IMR-90 (cell line): ENCODE results near the gene ZCCHC14. TPM values are rescaled to one million over a fixed set of nuclear protein-coding genes. Genes with fewer than 3 reads are reported as not detected.

Experiments used
- ATAC-seq: fragments of 200-7000 bp; cut with Tn5 transposase; 2 replicates; pipeline ENCODE4 v1.9.1; 2020; ENCODE audit warnings: low read depth, mild to moderate bottlenecking, moderate library complexity
- BruUV-seq: library from RNA; stranded (reverse); fragments of 400-500 nt; replicated peaks from 2 replicates; lab custom pipeline; 2021; lab: Mats Ljungman, UMichigan
- CTCF ChIA-PET: fragments of 300-600 bp; formaldehyde crosslinking; extraction: SDS; loops from one replicate; lab custom pipeline; 2021; ENCODE audit warnings: antibody characterized with exemption; lab: Yijun Ruan, JAX
- POLR2A ChIA-PET: fragments of 300-600 bp; sonication (Branson Sonifier 250); formaldehyde crosslinking; loops from one replicate; lab custom pipeline; 2022; ENCODE audit warnings: antibody characterized with exemption; ENCODE audit not compliant: unreplicated experiment; lab: Charles Lee
- DNase-seq: peaks from one replicate; pipeline ENCODE4 v3.0.0; 2013
- H2AFZ ChIP-seq: replicated peaks from 2 replicates; pipeline ENCODE3; 2013; ENCODE audit warnings: low read length, mild to moderate bottlenecking; ENCODE audit not compliant: poor library complexity
- H2AK5ac ChIP-seq: 2 replicates; pipeline ENCODE4 v1.6.1; 2013; ENCODE audit warnings: low read depth, low read length, inconsistent platforms
- H2AK9ac ChIP-seq: replicated peaks from 2 replicates; pipeline ENCODE3; 2013; ENCODE audit warnings: mild to moderate bottlenecking, low read depth, low read length, moderate library complexity; ENCODE audit not compliant: poor library complexity
- H2BK120ac ChIP-seq: 2 replicates; pipeline ENCODE4 v1.6.1; 2013; ENCODE audit warnings: low read depth, low read length, inconsistent platforms
- H2BK15ac ChIP-seq: 3 replicates; pipeline ENCODE4 v1.6.1; 2013; ENCODE audit warnings: low read depth, low read length, inconsistent platforms
- H2BK20ac ChIP-seq: 2 replicates; pipeline ENCODE4 v1.6.1; 2013; ENCODE audit warnings: low read depth, mild to moderate bottlenecking, inconsistent platforms, low read length, moderate library complexity
- H2BK5ac ChIP-seq: 2 replicates; pipeline ENCODE4 v1.6.1; 2013; ENCODE audit warnings: mild to moderate bottlenecking, low read depth, low read length, inconsistent platforms; ENCODE audit not compliant: poor library complexity, severe bottlenecking
- H3K14ac ChIP-seq: replicated peaks from 2 replicates; pipeline ENCODE4 v1.6.1; 2013; ENCODE audit warnings: low read depth, low read length, inconsistent platforms
- H3K18ac ChIP-seq: 2 replicates; pipeline ENCODE4 v1.6.1; 2013; ENCODE audit warnings: low read depth, low read length, control low read depth
- H3K23ac ChIP-seq: 2 replicates; pipeline ENCODE4 v1.6.1; 2013; ENCODE audit warnings: low read depth, low read length, inconsistent platforms
- H3K27ac ChIP-seq: 2 replicates; pipeline ENCODE4 v1.5.1; 2013; ENCODE audit warnings: mild to moderate bottlenecking, control low read depth, low read length; ENCODE audit not compliant: insufficient read depth
- H3K27me3 ChIP-seq: 2 replicates; pipeline ENCODE4 v1.6.1; 2013; ENCODE audit warnings: low read length; ENCODE audit not compliant: control insufficient read depth, insufficient read depth
- H3K36me3 ChIP-seq: 2 replicates; pipeline ENCODE4 v1.6.1; 2013; ENCODE audit warnings: low read length, mixed read lengths; ENCODE audit not compliant: control insufficient read depth, insufficient read depth
- H3K4ac ChIP-seq: 2 replicates; pipeline ENCODE4 v1.6.1; 2013; ENCODE audit warnings: low read depth, low read length, inconsistent platforms
- H3K4me1 ChIP-seq: 2 replicates; pipeline ENCODE4 v1.6.1; 2013; ENCODE audit warnings: low read length, mixed read lengths; ENCODE audit not compliant: control insufficient read depth, insufficient read depth
- H3K4me2 ChIP-seq: 2 replicates; pipeline ENCODE4 v1.6.1; 2013; ENCODE audit warnings: low read depth, mild to moderate bottlenecking, control low read depth, low read length, moderate library complexity
- H3K4me3 ChIP-seq: 2 replicates; pipeline ENCODE4 v1.5.1; 2013; ENCODE audit warnings: low read depth, mild to moderate bottlenecking, control low read depth, low read length, moderate library complexity; ENCODE audit not compliant: insufficient read depth
- H3K56ac ChIP-seq: 2 replicates; pipeline ENCODE4 v1.6.1; 2013; ENCODE audit warnings: low read length, inconsistent platforms; ENCODE audit not compliant: insufficient read depth; ENCODE audit errors: extremely low read depth
- H3K79me1 ChIP-seq, 2 experiments: 2 replicates each; pipeline ENCODE4 v1.6.1; 2013; ENCODE audit warnings: low read length in 2 of 2, inconsistent platforms in 1 of 2, low read depth in 1 of 2
- H3K9ac ChIP-seq: 2 replicates; pipeline ENCODE4 v1.6.1; 2013; ENCODE audit warnings: low read depth, low read length, control low read depth
- H3K9me1 ChIP-seq: 2 replicates; pipeline ENCODE4 v1.6.1; 2013; ENCODE audit warnings: low read length, inconsistent platforms; ENCODE audit not compliant: insufficient read depth
- H3K9me3 ChIP-seq: 2 replicates; pipeline ENCODE4 v1.6.1; 2013; ENCODE audit warnings: low read length; ENCODE audit not compliant: control insufficient read depth, insufficient read depth
- H4K20me1 ChIP-seq: 2 replicates; pipeline ENCODE4 v1.6.1; 2013; ENCODE audit warnings: low read length, inconsistent platforms; ENCODE audit not compliant: insufficient read depth
- H4K5ac ChIP-seq: 2 replicates; pipeline ENCODE4 v1.6.1; 2013; ENCODE audit warnings: mild to moderate bottlenecking, low read depth, low read length, control low read depth
- H4K8ac ChIP-seq, 2 experiments: 2 replicates each; pipeline ENCODE4 v1.6.1; 2013; ENCODE audit warnings: low read depth in 2 of 2, low read length in 2 of 2, control low read depth in 1 of 2, inconsistent platforms in 1 of 2
- H4K91ac ChIP-seq: 2 replicates; pipeline ENCODE4 v1.6.1; 2013; ENCODE audit warnings: low read depth, low read length, inconsistent platforms; ENCODE audit not compliant: insufficient read depth
- BHLHE40 ChIP-seq: fragments of 150-350 bp; IDR thresholded peaks from 2 replicates; pipeline ENCODE4 v1.6.1; 2016; ENCODE audit warnings: mild to moderate bottlenecking, low read depth, low read length
- CEBPB ChIP-seq: IDR thresholded peaks from 2 replicates; pipeline ENCODE4 v1.6.1; 2012; ENCODE audit warnings: low read depth, low read length, improper control_type of control experiment
- CHD1 ChIP-seq: IDR thresholded peaks from 2 replicates; pipeline ENCODE4 v1.6.1; 2012; ENCODE audit warnings: low read depth, low read length, improper control_type of control experiment
- CTCF ChIP-seq: conservative IDR thresholded peaks from 2 replicates; pipeline ENCODE4 v1.5.1; 2012; ENCODE audit warnings: mild to moderate bottlenecking, low read depth, low read length, improper control_type of control experiment
- FOS ChIP-seq: fragments of 150-350 bp; IDR thresholded peaks from 2 replicates; pipeline ENCODE4 v1.6.1; 2016; ENCODE audit warnings: low read depth, low read length
- MAFK ChIP-seq: IDR thresholded peaks from 2 replicates; pipeline ENCODE4 v1.6.1; 2012; ENCODE audit warnings: low read depth, low read length, improper control_type of control experiment
- MXI1 ChIP-seq: IDR thresholded peaks from 2 replicates; pipeline ENCODE4 v1.6.1; 2012; ENCODE audit warnings: low read depth, mild to moderate bottlenecking, low read length, moderate library complexity, borderline replicate concordance
- NFE2L2 ChIP-seq: fragments of 150-350 bp; IDR thresholded peaks from 2 replicates; pipeline ENCODE4 v1.6.1; 2016; ENCODE audit warnings: low read depth, mild to moderate bottlenecking, low read length
- RAD21 ChIP-seq: IDR thresholded peaks from 2 replicates; pipeline ENCODE4 v1.6.1; 2012; ENCODE audit warnings: low read length, improper control_type of control experiment
- RCOR1 ChIP-seq: IDR thresholded peaks from 2 replicates; pipeline ENCODE4 v1.6.1; 2012; ENCODE audit warnings: mild to moderate bottlenecking, low read length, improper control_type of control experiment; ENCODE audit not compliant: insufficient replicate concordance
- RFX5 ChIP-seq: IDR thresholded peaks from 2 replicates; pipeline ENCODE4 v1.8.0; 2012; ENCODE audit warnings: low read depth, mild to moderate bottlenecking, low read length, moderate library complexity
- WGBS, 2 experiments: methylation state at CpG; one replicate each; pipeline versions ENCODE4 v1.1.5 to v1.1.7; 2013; ENCODE audit warnings: missing lambda C conversion rate in 2 of 2; ENCODE audit not compliant: insufficient read length in 1 of 2; ENCODE audit errors: extremely low coverage in 2 of 2; 5-methylcytosine and 5-hydroxymethylcytosine counted together
- dilution Hi-C: fragments of 300-500 bp; cut with HindIII; formaldehyde crosslinking; loops from one replicate; pipeline ENCODE4 v1.14.3; 2018; ENCODE audit warnings: low sequenced_read_pairs; ENCODE audit not compliant: unreplicated experiment
- in situ Hi-C: fragments of 300-500 bp; cut with MboI; formaldehyde crosslinking; loops from 3 replicates; pipeline ENCODE4 v1.14.3; 2019; ENCODE audit warnings: low sequenced_read_pairs, inconsistent platforms, mixed read lengths
- intact Hi-C: fragments of 100-400 bp; cut with micrococcal nuclease; formaldehyde crosslinking; loops from 2 replicates; pipeline ENCODE4 v1.10.0; 2022
- polyA plus RNA-seq, 3 experiments: library from polyadenylated mRNA; depleted of rRNA; stranded (reverse); fragments of >200 nt; gene quantifications; 2 replicates each; pipeline ENCODE4 v1.2.3, GENCODE V29; 2012; ENCODE audit warnings: low replicate concordance in 1 of 3
- total RNA-seq: library from RNA; depleted of rRNA; stranded (reverse); fragments of >200 nt; gene quantifications from 2 replicates; pipeline ENCODE4 v1.2.3, GENCODE V29; 2012
- TF ChIP-seq, protein P1 (sequence below): fragments of 150-350 bp; IDR thresholded peaks from 2 replicates; pipeline ENCODE4 v1.6.1; 2017; ENCODE audit warnings: mild to moderate bottlenecking, antibody characterized with exemption, low read length, low read depth

ZCCHC14 gene
- total and polyA plus RNA-seq, 2 of the 4 experiments (the other 2 are of a cell fraction) = 2.5 to 5.3 TPM

GRCh38 chr16:87369117-87369765 is 123.6 kb downstream of the ZCCHC14 start (continued):
- TF ChIP-seq RAD21 = no peak
- no peak for TF ChIP-seq MAFK
- no peak for TF ChIP-seq CEBPB
- TF ChIP-seq RCOR1 = no peak
- TF ChIP-seq NFE2L2 = no peak

DNA sequence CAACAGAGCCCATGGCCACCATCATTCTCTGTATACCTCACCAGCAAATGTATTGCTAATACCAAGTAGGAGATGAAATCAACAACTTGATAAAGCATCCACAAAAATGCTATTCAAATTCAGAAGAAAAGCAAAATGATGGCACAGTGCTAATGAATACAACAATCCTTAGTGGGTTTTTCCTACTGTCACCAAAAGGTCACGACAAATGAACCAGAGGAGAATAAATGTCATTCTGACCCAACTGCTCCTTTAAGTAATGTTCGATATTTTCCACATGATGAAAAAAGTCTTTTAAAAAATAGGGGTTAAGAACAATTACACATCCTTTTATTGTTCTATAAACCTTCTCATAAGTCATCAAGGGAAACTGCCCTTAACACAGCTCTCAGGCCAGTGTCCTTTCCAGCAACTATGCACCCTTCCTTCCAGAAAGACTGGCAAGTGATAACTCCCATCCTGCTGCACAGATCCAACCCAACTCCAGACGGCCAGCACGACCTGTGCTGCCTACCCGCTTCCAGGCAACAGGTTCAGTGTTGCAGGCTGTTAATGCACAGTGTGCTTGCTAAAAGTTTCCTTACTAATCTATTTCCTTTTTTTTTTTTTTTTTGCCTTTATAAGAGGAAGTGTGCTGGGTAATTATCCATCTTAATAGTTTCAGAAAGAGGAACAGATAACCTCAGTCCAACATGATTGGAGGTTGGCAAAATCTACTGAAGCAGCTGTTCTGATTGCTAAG is 124.6 kb downstream of the ZCCHC14 start:
- Histone ChIP-seq H3K23ac (no peak overlapping the region), H2BK120ac (no peak overlapping the region), H3K4me3 (no peak overlapping the region), H4K91ac (no peak overlapping the region), H2AK5ac (no peak overlapping the region), H3K27ac (no peak overlapping the region), H3K9me1 (peaks cover 14% of the 10 kb centered on the region), H3K27me3 (no peaks in the 10 kb centered on the region), H2BK15ac (no peak overlapping the region), H3K18ac (no peak overlapping the region), H3K4ac (no peak overlapping the region), H2BK5ac (no peak overlapping the region), H2BK20ac (no peak overlapping the region), H3K14ac (no peak overlapping the region), H4K8ac (no peak overlapping the region), H4K20me1 (peaks cover 63% of the 10 kb centered on the region), H3K9ac (no peak overlapping the region), H3K36me3 (peaks cover 4% of the 10 kb centered on the region; the same call in 1 of the 2 replicates), H4K5ac (no peak overlapping the region), H2AFZ (no peak overlapping the region), H3K79me1 (peaks cover 34 to 81% of the 10 kb centered on the region in 2 experiments), H3K56ac (no peak overlapping the region), H2AK9ac (no peak overlapping the region), H3K4me1 (peaks cover 8% of the 10 kb centered on the region), H3K9me3 (no peaks in the 10 kb centered on the region), H3K4me2 (no peak overlapping the region)
- dilution Hi-C loops = no loop called here
- ChIA-PET POLR2A (no interaction called here), CTCF (no interaction called here)
- in situ Hi-C loops = no loop called here
- no TSS peak for BruUV-seq
- intact Hi-C loops = no loop called here
- no peak for ATAC-seq
- no CpG with 5 or more reads among the region's 5 CpGs for WGBS, 2 experiments
- DNase-seq = no peak
- TF ChIP-seq RCOR1 (no peak), RFX5 (no peak), MAFK (no peak), BHLHE40 (no peak), CHD1 (no peak), FOS (no peak), MXI1 (no peak), CTCF (no peak)
- TF ChIP-seq, protein P1, sequence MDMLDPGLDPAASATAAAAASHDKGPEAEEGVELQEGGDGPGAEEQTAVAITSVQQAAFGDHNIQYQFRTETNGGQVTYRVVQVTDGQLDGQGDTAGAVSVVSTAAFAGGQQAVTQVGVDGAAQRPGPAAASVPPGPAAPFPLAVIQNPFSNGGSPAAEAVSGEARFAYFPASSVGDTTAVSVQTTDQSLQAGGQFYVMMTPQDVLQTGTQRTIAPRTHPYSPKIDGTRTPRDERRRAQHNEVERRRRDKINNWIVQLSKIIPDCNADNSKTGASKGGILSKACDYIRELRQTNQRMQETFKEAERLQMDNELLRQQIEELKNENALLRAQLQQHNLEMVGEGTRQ = no peak
